H1 (cell line): ENCODE results near the gene GLO1. TPM values are rescaled to one million over a fixed set of nuclear protein-coding genes. Genes with fewer than 3 reads are reported as not detected.

ENCODE experiments used
- CTCF ChIA-PET: fragments of 300-600 bp; sonication (Branson Sonifier 250); formaldehyde crosslinking; loops from one replicate; lab custom pipeline; 2021; ENCODE audit not compliant: partially characterized antibody; lab: Charles Lee
- POLR2A ChIA-PET: fragments of 300-600 bp; sonication (Branson Sonifier 250); formaldehyde crosslinking; loops from one replicate; lab custom pipeline; 2021; ENCODE audit warnings: inconsistent platforms; ENCODE audit not compliant: partially characterized antibody; lab: Charles Lee
- DNase-seq, 2 experiments: peaks; one replicate each; pipeline versions ENCODE4 v3.0.0 to v3.0.0-alpha.2; 2010 to 2022; ENCODE audit warnings: low spot score in 2 of 2, low read depth in 1 of 2, mixed read lengths in 1 of 2
- FAIRE-seq: peaks from 2 replicates; lab custom pipeline; 2011; peaks lifted over from hg19 to GRCh38; lab: Jason Lieb, UNC
- H2AFZ ChIP-seq: 2 replicates; pipeline ENCODE4 v1.8.1; 2012; ENCODE audit warnings: low read length, inconsistent platforms
- H2AK5ac ChIP-seq: 2 replicates; pipeline ENCODE4 v1.6.1; 2013; ENCODE audit warnings: low read depth, low read length
- H2BK120ac ChIP-seq: replicated peaks from 2 replicates; pipeline ENCODE3; 2013; ENCODE audit warnings: low read depth, low read length, inconsistent platforms
- H2BK12ac ChIP-seq: 2 replicates; pipeline ENCODE4 v1.6.1; 2013; ENCODE audit warnings: low read depth, low read length
- H2BK15ac ChIP-seq: 2 replicates; pipeline ENCODE4 v1.6.1; 2013; ENCODE audit warnings: low read length
- H2BK20ac ChIP-seq: 2 replicates; pipeline ENCODE4 v1.6.1; 2013; ENCODE audit warnings: low read length
- H2BK5ac ChIP-seq: 2 replicates; pipeline ENCODE4 v1.6.1; 2013; ENCODE audit warnings: low read depth, low read length
- H3K14ac ChIP-seq: 2 replicates; pipeline ENCODE4 v1.6.1; 2013; ENCODE audit warnings: inconsistent platforms; ENCODE audit not compliant: insufficient read length
- H3K18ac ChIP-seq: 2 replicates; pipeline ENCODE4 v1.6.1; 2013; ENCODE audit warnings: low read length; ENCODE audit errors: extremely low read depth
- H3K23ac ChIP-seq: 2 replicates; pipeline ENCODE4 v1.6.1; 2013; ENCODE audit warnings: inconsistent platforms; ENCODE audit not compliant: insufficient read length
- H3K23me2 ChIP-seq: 2 replicates; pipeline ENCODE4 v1.6.1; 2013; ENCODE audit warnings: low read depth, low read length
- H3K27ac ChIP-seq: 2 replicates; pipeline ENCODE4 v1.6.1; 2011; ENCODE audit warnings: low read depth, low read length, inconsistent platforms
- H3K27me3 ChIP-seq, 4 experiments: replicated peaks in 1 of 4; 1 replicate in 1 of 4; 2 replicates in 3 of 4; pipeline versions ENCODE4 v1.6.1 to v1.8.1; 2011 to 2013; ENCODE audit warnings: low read length in 3 of 4, mild to moderate bottlenecking in 3 of 4, inconsistent platforms in 2 of 4, mixed read lengths in 2 of 4, moderate library complexity in 1 of 4; ENCODE audit not compliant: control insufficient read depth in 3 of 4, insufficient read depth in 3 of 4; ENCODE audit errors: extremely low read depth in 1 of 4
- H3K36me3 ChIP-seq, 4 experiments: 2 replicates each; pipeline versions ENCODE4 v1.6.1 to v1.8.1; 2011 to 2013; ENCODE audit warnings: mild to moderate bottlenecking in 4 of 4, low read length in 3 of 4, moderate library complexity in 2 of 4, control low read depth in 1 of 4, inconsistent platforms in 1 of 4; ENCODE audit not compliant: insufficient read depth in 4 of 4, control insufficient read depth in 2 of 4
- H3K4ac ChIP-seq: replicated peaks from 2 replicates; pipeline ENCODE3; 2013; ENCODE audit warnings: low read length, low read depth, mixed read lengths, inconsistent platforms; ENCODE audit not compliant: insufficient read length
- H3K4me1 ChIP-seq, 4 experiments: replicated peaks in 1 of 4; 1 replicate in 1 of 4; 2 replicates in 3 of 4; pipeline versions ENCODE4 v1.6.1 to v1.8.1; 2011 to 2013; ENCODE audit warnings: low read length in 3 of 4, inconsistent platforms in 2 of 4, mixed read lengths in 1 of 4; ENCODE audit not compliant: insufficient read depth in 4 of 4, control insufficient read depth in 3 of 4
- H3K4me2 ChIP-seq, 2 experiments: 2 replicates each; pipeline versions ENCODE4 v1.6.1 to v1.8.1; 2011 to 2013; ENCODE audit warnings: low read depth in 2 of 2, low read length in 2 of 2, control low read depth in 1 of 2, inconsistent platforms in 1 of 2, mild to moderate bottlenecking in 1 of 2; ENCODE audit not compliant: insufficient read depth in 1 of 2
- H3K4me3 ChIP-seq, 4 experiments: fragments of 200-600, 300-600 bp in 1 of 4; sonication (generic), shearing (Covaris generic), sonication (Bioruptor Twin) in 1 of 4; 2 replicates each; pipeline versions ENCODE4 v1.5.1 to v1.8.1; 2011 to 2016; ENCODE audit warnings: low read length in 4 of 4, low read depth in 3 of 4, control low read depth in 2 of 4, inconsistent platforms in 2 of 4, mild to moderate bottlenecking in 2 of 4, mixed read lengths in 1 of 4, moderate library complexity in 1 of 4; ENCODE audit not compliant: insufficient read depth in 2 of 4; ENCODE audit errors: extremely low read depth in 1 of 4
- H3K56ac ChIP-seq: replicated peaks from 2 replicates; pipeline ENCODE3; 2013; ENCODE audit warnings: low read depth, mild to moderate bottlenecking, mixed read lengths, low read length, inconsistent platforms; ENCODE audit not compliant: insufficient read length
- H3K79me1 ChIP-seq: 2 replicates; pipeline ENCODE4 v1.6.1; 2013; ENCODE audit warnings: low read depth, low read length, control low read depth
- H3K79me2 ChIP-seq, 2 experiments: 2 replicates each; pipeline versions ENCODE4 v1.6.1 to v1.8.1; 2012 to 2013; ENCODE audit warnings: low read length in 2 of 2, mild to moderate bottlenecking in 2 of 2, inconsistent platforms in 1 of 2; ENCODE audit not compliant: insufficient read depth in 2 of 2, control insufficient read depth in 1 of 2
- H3K9ac ChIP-seq, 4 experiments: replicated peaks in 1 of 4; 1 replicate in 1 of 4; 2 replicates in 3 of 4; pipeline versions ENCODE4 v1.6.1 to v1.8.1; 2011 to 2013; ENCODE audit warnings: low read depth in 3 of 4, low read length in 3 of 4, control low read depth in 2 of 4, mild to moderate bottlenecking in 2 of 4, moderate library complexity in 2 of 4, inconsistent platforms in 1 of 4; ENCODE audit errors: extremely low read depth in 1 of 4
- H3K9me3 ChIP-seq, 2 experiments: 2 replicates each; pipeline versions ENCODE4 v1.6.1 to v1.8.1; 2012 to 2013; ENCODE audit warnings: mild to moderate bottlenecking in 2 of 2, moderate library complexity in 2 of 2, control low read depth in 1 of 2, inconsistent platforms in 1 of 2, low read depth in 1 of 2, low read length in 1 of 2, mixed read lengths in 1 of 2; ENCODE audit not compliant: insufficient read depth in 2 of 2
- H4K20me1 ChIP-seq, 2 experiments: replicated peaks in 1 of 2; 2 replicates each; pipeline versions ENCODE3 to v1.8.1; 2011 to 2013; ENCODE audit warnings: inconsistent platforms in 2 of 2, low read length in 2 of 2, mild to moderate bottlenecking in 1 of 2; ENCODE audit not compliant: insufficient read depth in 2 of 2, control insufficient read depth in 1 of 2
- H4K5ac ChIP-seq: 2 replicates; pipeline ENCODE4 v1.6.1; 2013; ENCODE audit warnings: low read length, low read depth, mixed read lengths, inconsistent platforms; ENCODE audit not compliant: insufficient read length
- H4K8ac ChIP-seq: 2 replicates; pipeline ENCODE4 v1.8.0; 2013; ENCODE audit warnings: mild to moderate bottlenecking, moderate library complexity, low read length, inconsistent platforms; ENCODE audit not compliant: insufficient read depth; ENCODE audit errors: extremely low read depth
- H4K91ac ChIP-seq: replicated peaks from 2 replicates; pipeline ENCODE3; 2013; ENCODE audit warnings: low read length, mixed read lengths, inconsistent platforms; ENCODE audit not compliant: insufficient read length
- ASH2L ChIP-seq: fragments of 200-600, 300-600 bp; sonication (generic); IDR thresholded peaks from one replicate; pipeline ENCODE4 v1.7.1; 2017; ENCODE audit warnings: low read length
- CBX8 ChIP-seq: fragments of 300-800, 300-1000 bp; sonication (generic); IDR thresholded peaks from 2 replicates; pipeline ENCODE4 v1.7.1; 2016; ENCODE audit warnings: low read depth, low read length, borderline replicate concordance
- CHD1 ChIP-seq: IDR thresholded peaks from 2 replicates; pipeline ENCODE4 v1.6.1; 2012; ENCODE audit warnings: low read depth, low read length, improper control_type of control experiment
- CREB1 ChIP-seq: IDR thresholded peaks from 2 replicates; pipeline ENCODE4 v1.6.1; 2012; ENCODE audit warnings: inconsistent platforms
- GTF2F1 ChIP-seq: IDR thresholded peaks from 2 replicates; pipeline ENCODE4 v1.6.1; 2012; ENCODE audit warnings: low read depth, low read length, improper control_type of control experiment, borderline replicate concordance
- KDM1A ChIP-seq: fragments of 200-600, 300-600 bp; sonication (generic); IDR thresholded peaks from 2 replicates; pipeline ENCODE4 v1.7.1; 2016; ENCODE audit warnings: mild to moderate bottlenecking, low read length, borderline replicate concordance
- MAFK ChIP-seq: IDR thresholded peaks from 2 replicates; pipeline ENCODE4 v1.6.1; 2012; ENCODE audit warnings: low read depth, mild to moderate bottlenecking, improper control_type of control experiment, low read length
- NANOG ChIP-seq: IDR thresholded peaks from 2 replicates; pipeline ENCODE4 v1.6.1; 2011; ENCODE audit warnings: low read length, low read depth, mild to moderate bottlenecking, inconsistent platforms; ENCODE audit not compliant: insufficient read depth, poor library complexity, severe bottlenecking
- POU5F1 ChIP-seq: IDR thresholded peaks from 2 replicates; pipeline ENCODE4 v1.6.1; 2011; ENCODE audit warnings: low read depth, mild to moderate bottlenecking, low read length, moderate library complexity
- RBBP5 ChIP-seq: IDR thresholded peaks from 2 replicates; pipeline ENCODE4 v1.7.1; 2012; ENCODE audit warnings: low read depth, mild to moderate bottlenecking, inconsistent platforms, low read length, moderate library complexity, borderline replicate concordance
- RFX5 ChIP-seq: IDR thresholded peaks from 2 replicates; pipeline ENCODE4 v1.6.1; 2011; ENCODE audit warnings: low read depth, low read length, improper control_type of control experiment, borderline replicate concordance
- SIN3A ChIP-seq, 2 experiments: IDR thresholded peaks in 1 of 2; conservative IDR thresholded peaks in 1 of 2; 2 replicates each; pipeline ENCODE4 v1.6.1; 2011 to 2012; ENCODE audit warnings: low read length in 2 of 2, improper control_type of control experiment in 1 of 2, low read depth in 1 of 2, mild to moderate bottlenecking in 1 of 2
- SP4 ChIP-seq: IDR thresholded peaks from 2 replicates; pipeline ENCODE4 v1.6.1; 2012; ENCODE audit warnings: low read length, inconsistent platforms
- TAF7 ChIP-seq: optimal IDR thresholded peaks from 2 replicates; pipeline ENCODE3; 2011; ENCODE audit warnings: low read depth, mild to moderate bottlenecking, inconsistent platforms, low read length, moderate library complexity, borderline replicate concordance
- TEAD4 ChIP-seq: IDR thresholded peaks from 2 replicates; pipeline ENCODE4 v1.6.1; 2012; ENCODE audit warnings: low read depth, low read length, inconsistent platforms, mixed read lengths
- polyA plus RNA-seq, 7 experiments: library from polyadenylated mRNA; depleted of rRNA in 3 of 7; stranded (reverse) in 5 of 7; unstranded in 2 of 7; fragments of >200 nt in 5 of 7; fragments of 200-250 nt in 2 of 7; gene quantifications; 1 replicate in 5 of 7; 2 replicates in 1 of 7; 4 replicates in 1 of 7; pipeline versions ENCODE4 v1.2.1 to v1.2.3, GENCODE V29; 2011 to 2013; ENCODE audit warnings: missing spikeins in 2 of 7, mixed read lengths in 2 of 7
- total RNA-seq: library from RNA; stranded (reverse); fragmentation: NEBNext Ultra II Directional; extraction: Animal tissue kit (Norgen Biotek cat#: 25700); gene quantifications from 2 replicates; pipeline ENCODE4 v1.2.1, GENCODE V29; 2021

Gene GLO1
- total and polyA plus RNA-seq, 2 of the 8 experiments (the other 6 are each of a cell fraction or from before 2014, with no cell fraction given), result 104 to 170 TPM

- Histone ChIP-seq H3K27ac (no peak overlapping the region), H3K27me3 (no peaks in the 10 kb centered on the region), H3K79me2 (peaks cover 0 to 78% of the 10 kb centered on the region in 2 experiments; a peak in 3 of 4 replicates), H3K79me1 (peaks cover 3% of the 10 kb centered on the region; the same call in 1 of the 2 replicates), H2BK5ac (no peak overlapping the region), H3K9me3 (peaks cover 0 to 6% of the 10 kb centered on the region in 2 experiments; a peak in 1 of 4 replicates), H2BK120ac (no peak overlapping the region), H2BK20ac (no peak overlapping the region), H4K5ac (no peak overlapping the region), H4K20me1 (peaks cover 0 to 10% of the 10 kb centered on the region in 2 experiments), H4K8ac (no peak overlapping the region), H2BK15ac (no peak overlapping the region), H3K18ac (no peak overlapping the region), H3K9ac (no peak overlapping the region), H4K91ac (no peak overlapping the region), H2AK5ac (no peak overlapping the region), H3K23ac (no peak overlapping the region)
- CTCF ChIA-PET, result no interaction called here
- no peak for DNase-seq
- POLR2A ChIA-PET, result no interaction called here
- TF ChIP-seq POU5F1 (no peak), CBX8 (no peak), MAFK (no peak), TEAD4 (no peak), GTF2F1 (no peak), CREB1 (no peak), RBBP5 (no peak), SIN3A (conservative IDR thresholded peaks at IDR 0.05 in 1 of 2, IDR thresholded peaks at IDR 0.05 in 1 of 2; ENCODE audit: low read depth in 1 of 2, low read length in 2 of 2) (no peak), SP4 (no peak), ASH2L (no peak), RFX5 (no peak), KDM1A (no peak), TAF7 (no peak), NANOG (no peak), CHD1 (no peak)
- TF ChIP-seq, all 59 proteins: peak for 0
- H3K14ac ChIP-seq, result no peak overlapping the region
- H3K4me2 ChIP-seq, result no peak overlapping the region
- H3K4me3 ChIP-seq, result no peak overlapping the region
- H3K4ac ChIP-seq, result no peak overlapping the region
- no peaks in the 10 kb centered on the region for H3K4me1 ChIP-seq
- peaks cover 0 to 15% (median 3%) of the 10 kb centered on the region in 4 experiments; a peak in 2 of 8 replicates for H3K36me3 ChIP-seq
- H2AFZ ChIP-seq, result no peak overlapping the region
- no peak for FAIRE-seq
- H3K23me2 ChIP-seq, result no peaks in the 10 kb centered on the region
- no peak overlapping the region for H3K56ac ChIP-seq
- no peak overlapping the region for H2BK12ac ChIP-seq
Measured at GRCh38 chr6:38696345-38696744, 6.6 kb downstream of the GLO1 start.
